HCT116 (cell line): ENCODE data around the gene UACA. TPM values are rescaled to one million over a fixed set of nuclear protein-coding genes. Genes with fewer than 3 reads are reported as not detected.

ENCODE experiments used
- ATAC-seq: fragments of 200-7000 bp; cut with Tn5 transposase; 2 replicates; pipeline ENCODE4 v1.9.1; 2020; ENCODE audit warnings: mild to moderate bottlenecking, moderate library complexity
- BruUV-seq: library from RNA; stranded (reverse); fragments of 400-500 nt; replicated peaks from 2 replicates; lab custom pipeline; 2021; lab: Mats Ljungman, UMichigan
- CTCF ChIA-PET: fragments of 300-600 bp; sonication (Branson Sonifier 250); formaldehyde crosslinking; loops from one replicate; lab custom pipeline; 2021; ENCODE audit warnings: antibody characterized with exemption; lab: Charles Lee
- POLR2A ChIA-PET: fragments of 300-600, 350-600 bp; sonication (Branson Sonifier 250); formaldehyde crosslinking; loops from one replicate; lab custom pipeline; 2021; ENCODE audit warnings: antibody characterized with exemption; lab: Charles Lee
- RAD21 ChIA-PET, 2 experiments: fragments of 300-600 bp; sonication (Branson Sonifier 250); formaldehyde crosslinking; loops; one replicate each; lab custom pipeline; 2023; ENCODE audit warnings: low total read pairs in 2 of 2; ENCODE audit not compliant: uncharacterized antibody in 2 of 2, unreplicated experiment in 2 of 2, low non-redundant PET in 1 of 2; lab: Charles Lee
- DNase-seq: peaks from one replicate; pipeline ENCODE4 v3.0.0-alpha.2; 2010; ENCODE audit warnings: low read depth, low spot score
- H2AFZ ChIP-seq: fragments of 200-600 bp; shearing (Covaris generic), sonication (generic); 2 replicates; pipeline ENCODE4 v1.6.1; 2017; ENCODE audit warnings: low read depth, mixed run types, mixed read lengths, antibody characterized with exemption, low read length; ENCODE audit not compliant: poor library complexity, severe bottlenecking
- H3K27ac ChIP-seq: 2 replicates; pipeline ENCODE4 v1.5.1; 2012; ENCODE audit warnings: low read depth, low read length
- H3K27me3 ChIP-seq: fragments of 200-600 bp; sonication (generic); 2 replicates; pipeline ENCODE4 v1.6.1; 2016; ENCODE audit warnings: mixed run types, low read length, mixed read lengths; ENCODE audit not compliant: insufficient read depth
- H3K36me3 ChIP-seq, 2 experiments: fragments of 200-500 bp in 1 of 2; fragments of 200-600 bp in 1 of 2; sonication (Bioruptor generic) in 1 of 2; sonication (generic) in 1 of 2; 2 replicates each; pipeline versions ENCODE4 v1.5.1 to v1.6.1; 2014 to 2016; ENCODE audit warnings: low read length in 2 of 2, inconsistent platforms in 1 of 2, mixed read lengths in 1 of 2, mixed run types in 1 of 2; ENCODE audit not compliant: insufficient read depth in 2 of 2, control insufficient read depth in 1 of 2
- H3K4me1 ChIP-seq, 2 experiments: fragments of 200-600 bp in 1 of 2; sonication (generic) in 1 of 2; 2 replicates each; pipeline versions ENCODE4 v1.5.1 to v1.6.1; 2012 to 2017; ENCODE audit warnings: low read length in 2 of 2, inconsistent platforms in 1 of 2, mild to moderate bottlenecking in 1 of 2, mixed read lengths in 1 of 2, mixed run types in 1 of 2, moderate library complexity in 1 of 2; ENCODE audit not compliant: insufficient read depth in 2 of 2, control insufficient read depth in 1 of 2
- H3K4me2 ChIP-seq: fragments of 200-600 bp; sonication (generic); 2 replicates; pipeline ENCODE4 v1.6.1; 2017; ENCODE audit warnings: mixed run types, low read length, mixed read lengths
- H3K4me3 ChIP-seq, 2 experiments: fragments of 200-600 bp in 1 of 2; sonication (generic) in 1 of 2; replicated peaks in 1 of 2; 2 replicates each; pipeline ENCODE4 v1.5.1; 2011 to 2016; ENCODE audit warnings: low read length in 2 of 2, control low read depth in 1 of 2, low read depth in 1 of 2, mild to moderate bottlenecking in 1 of 2, mixed read lengths in 1 of 2, mixed run types in 1 of 2
- H3K79me2 ChIP-seq: fragments of 200-600 bp; sonication (generic); 2 replicates; pipeline ENCODE4 v1.6.1; 2017; ENCODE audit warnings: mild to moderate bottlenecking, mixed run types, low read length, moderate library complexity, mixed read lengths; ENCODE audit not compliant: insufficient read depth
- H3K9ac ChIP-seq: fragments of 200-600 bp; sonication (generic); 2 replicates; pipeline ENCODE4 v1.6.1; 2016; ENCODE audit warnings: low read length, mixed read lengths
- H3K9me2 ChIP-seq: fragments of 200-600 bp; sonication (generic), shearing (Covaris generic); 2 replicates; pipeline ENCODE4 v1.6.1; 2017; ENCODE audit warnings: mixed run types, mild to moderate bottlenecking, moderate library complexity; ENCODE audit not compliant: insufficient read depth
- H3K9me3 ChIP-seq, 2 experiments: fragments of 200-500 bp in 1 of 2; fragments of 200-600 bp in 1 of 2; sonication (Bioruptor generic) in 1 of 2; sonication (generic) in 1 of 2; 2 replicates each; pipeline ENCODE4 v1.6.1; 2014 to 2017; ENCODE audit warnings: low read length in 2 of 2, mixed read lengths in 2 of 2, inconsistent platforms in 1 of 2, low read depth in 1 of 2, mild to moderate bottlenecking in 1 of 2, mixed run types in 1 of 2, moderate library complexity in 1 of 2; ENCODE audit not compliant: control insufficient read depth in 1 of 2, insufficient read depth in 1 of 2
- H4K20me1 ChIP-seq: fragments of 200-600 bp; sonication (generic), shearing (Covaris generic); 2 replicates; pipeline ENCODE4 v1.6.1; 2017; ENCODE audit warnings: mixed run types, mild to moderate bottlenecking, moderate library complexity; ENCODE audit not compliant: insufficient read depth
- CBX3 ChIP-seq: IDR thresholded peaks from 2 replicates; pipeline ENCODE4 v1.6.1; 2012; ENCODE audit warnings: low read depth
- EGR1 ChIP-seq: IDR thresholded peaks from 2 replicates; pipeline ENCODE4 v1.6.1; 2012; ENCODE audit warnings: low read depth
- ELF1 ChIP-seq: IDR thresholded peaks from 2 replicates; pipeline ENCODE4 v1.6.1; 2012; ENCODE audit warnings: low read depth, borderline replicate concordance
- EZH2 ChIP-seq: fragments of 200-600 bp; sonication (generic); IDR thresholded peaks from 2 replicates; pipeline ENCODE4 v1.6.1; 2017; ENCODE audit warnings: antibody characterized with exemption, mixed run types
- POLR2AphosphoS5 ChIP-seq: IDR thresholded peaks from 2 replicates; pipeline ENCODE4 v1.6.1; 2011; ENCODE audit warnings: mild to moderate bottlenecking, low read depth, low read length, moderate library complexity
- YY1 ChIP-seq: IDR thresholded peaks from 2 replicates; pipeline ENCODE4 v1.6.1; 2011; ENCODE audit warnings: low read length, low read depth, moderate library complexity, mild to moderate bottlenecking; ENCODE audit not compliant: insufficient replicate concordance; ENCODE audit errors: extremely low read depth
- ZNF274 ChIP-seq: fragments of 200-500 bp; sonication (Bioruptor generic); IDR thresholded peaks from 2 replicates; pipeline ENCODE4 v1.6.1; 2014; ENCODE audit warnings: mild to moderate bottlenecking, low read depth, low read length, inconsistent platforms
- intact Hi-C: fragments of 100-400 bp; cut with micrococcal nuclease; formaldehyde crosslinking; loops from 2 replicates; pipeline ENCODE4 v1.10.0; 2022
- total RNA-seq: library from RNA; stranded (reverse); gene quantifications from one replicate; pipeline ENCODE4 v1.2.1, GENCODE V29; 2021; ENCODE audit not compliant: unreplicated experiment
- TF ChIP-seq, protein P1 (sequence below): IDR thresholded peaks from 2 replicates; pipeline ENCODE4 v1.6.1; 2011; ENCODE audit warnings: mild to moderate bottlenecking, low read length, moderate library complexity; ENCODE audit not compliant: insufficient replicate concordance; ENCODE audit errors: extremely low read depth
- TF ChIP-seq, protein P2 (sequence below): IDR thresholded peaks from 2 replicates; pipeline ENCODE4 v1.6.1; 2012
- TF ChIP-seq, protein P3 (sequence below): IDR thresholded peaks from 2 replicates; pipeline ENCODE4 v1.6.1; 2012; ENCODE audit warnings: low read depth

UACA gene
- total RNA-seq, 1 experiment from 2014 or later = 47.4 TPM

DNA sequence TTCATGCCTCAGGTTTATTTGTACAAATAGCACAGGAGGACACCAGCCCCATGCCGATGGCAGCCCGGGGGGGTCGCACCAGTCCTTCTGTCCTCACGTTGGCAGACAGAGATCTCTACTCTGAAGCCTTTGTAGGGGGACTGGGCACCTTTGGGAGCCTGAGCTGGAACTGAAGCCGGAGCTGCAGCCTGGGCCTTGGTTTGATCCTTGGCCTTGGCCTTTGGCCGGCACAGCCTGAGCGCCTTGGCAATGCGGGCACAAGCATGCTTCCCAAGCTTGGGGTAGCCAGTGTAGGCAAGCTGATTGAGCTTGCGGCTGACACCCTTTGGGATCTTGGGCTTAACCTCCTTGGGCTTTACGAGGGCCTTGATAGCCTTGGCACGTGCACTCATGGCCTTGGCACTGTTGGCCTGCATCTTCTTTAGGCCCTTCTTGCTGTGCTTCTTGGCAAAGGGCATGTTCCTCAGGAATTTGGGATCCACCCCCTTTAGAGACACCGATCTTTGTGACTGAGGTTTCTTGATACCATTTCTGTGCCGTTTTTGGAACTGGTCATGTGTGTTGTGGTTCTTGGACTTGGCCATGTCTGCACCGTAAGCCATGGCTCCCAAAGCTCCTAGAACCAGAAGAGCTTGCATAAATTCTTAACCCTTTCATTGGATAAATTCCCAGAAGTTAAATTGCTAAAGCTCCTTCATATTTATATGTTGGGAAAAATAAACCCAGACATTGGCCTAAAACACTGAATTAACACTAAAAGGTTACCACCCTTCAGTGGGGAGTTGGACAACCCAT, 33.4 kb upstream of the UACA start:
- no peaks in the 10 kb centered on the region for H3K9me2 ChIP-seq
- H4K20me1 ChIP-seq = no peaks in the 10 kb centered on the region
- intact Hi-C loops = no loop called here
- peak overlapping the region; percentile 81; the same call in 1 of the 2 replicates for H3K4me2 ChIP-seq
- DNase-seq = no peak
- ATAC-seq = no peak
- H2AFZ ChIP-seq = no peak overlapping the region
- no peaks in the 10 kb centered on the region for H3K27me3 ChIP-seq
- no peaks in the 10 kb centered on the region for H3K9me3 ChIP-seq
- TF ChIP-seq EZH2 (no peak), YY1 (no peak), ELF1 (no peak), ZNF274 (no peak), POLR2AphosphoS5 (no peak), EGR1 (no peak), CBX3 (no peak)
- TF ChIP-seq, protein P1, sequence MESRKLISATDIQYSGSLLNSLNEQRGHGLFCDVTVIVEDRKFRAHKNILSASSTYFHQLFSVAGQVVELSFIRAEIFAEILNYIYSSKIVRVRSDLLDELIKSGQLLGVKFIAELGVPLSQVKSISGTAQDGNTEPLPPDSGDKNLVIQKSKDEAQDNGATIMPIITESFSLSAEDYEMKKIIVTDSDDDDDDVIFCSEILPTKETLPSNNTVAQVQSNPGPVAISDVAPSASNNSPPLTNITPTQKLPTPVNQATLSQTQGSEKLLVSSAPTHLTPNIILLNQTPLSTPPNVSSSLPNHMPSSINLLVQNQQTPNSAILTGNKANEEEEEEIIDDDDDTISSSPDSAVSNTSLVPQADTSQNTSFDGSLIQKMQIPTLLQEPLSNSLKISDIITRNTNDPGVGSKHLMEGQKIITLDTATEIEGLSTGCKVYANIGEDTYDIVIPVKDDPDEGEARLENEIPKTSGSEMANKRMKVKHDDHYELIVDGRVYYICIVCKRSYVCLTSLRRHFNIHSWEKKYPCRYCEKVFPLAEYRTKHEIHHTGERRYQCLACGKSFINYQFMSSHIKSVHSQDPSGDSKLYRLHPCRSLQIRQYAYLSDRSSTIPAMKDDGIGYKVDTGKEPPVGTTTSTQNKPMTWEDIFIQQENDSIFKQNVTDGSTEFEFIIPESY = no peak
- TF ChIP-seq, protein P2, sequence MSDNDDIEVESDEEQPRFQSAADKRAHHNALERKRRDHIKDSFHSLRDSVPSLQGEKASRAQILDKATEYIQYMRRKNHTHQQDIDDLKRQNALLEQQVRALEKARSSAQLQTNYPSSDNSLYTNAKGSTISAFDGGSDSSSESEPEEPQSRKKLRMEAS = no peak
- TF ChIP-seq, protein P3, sequence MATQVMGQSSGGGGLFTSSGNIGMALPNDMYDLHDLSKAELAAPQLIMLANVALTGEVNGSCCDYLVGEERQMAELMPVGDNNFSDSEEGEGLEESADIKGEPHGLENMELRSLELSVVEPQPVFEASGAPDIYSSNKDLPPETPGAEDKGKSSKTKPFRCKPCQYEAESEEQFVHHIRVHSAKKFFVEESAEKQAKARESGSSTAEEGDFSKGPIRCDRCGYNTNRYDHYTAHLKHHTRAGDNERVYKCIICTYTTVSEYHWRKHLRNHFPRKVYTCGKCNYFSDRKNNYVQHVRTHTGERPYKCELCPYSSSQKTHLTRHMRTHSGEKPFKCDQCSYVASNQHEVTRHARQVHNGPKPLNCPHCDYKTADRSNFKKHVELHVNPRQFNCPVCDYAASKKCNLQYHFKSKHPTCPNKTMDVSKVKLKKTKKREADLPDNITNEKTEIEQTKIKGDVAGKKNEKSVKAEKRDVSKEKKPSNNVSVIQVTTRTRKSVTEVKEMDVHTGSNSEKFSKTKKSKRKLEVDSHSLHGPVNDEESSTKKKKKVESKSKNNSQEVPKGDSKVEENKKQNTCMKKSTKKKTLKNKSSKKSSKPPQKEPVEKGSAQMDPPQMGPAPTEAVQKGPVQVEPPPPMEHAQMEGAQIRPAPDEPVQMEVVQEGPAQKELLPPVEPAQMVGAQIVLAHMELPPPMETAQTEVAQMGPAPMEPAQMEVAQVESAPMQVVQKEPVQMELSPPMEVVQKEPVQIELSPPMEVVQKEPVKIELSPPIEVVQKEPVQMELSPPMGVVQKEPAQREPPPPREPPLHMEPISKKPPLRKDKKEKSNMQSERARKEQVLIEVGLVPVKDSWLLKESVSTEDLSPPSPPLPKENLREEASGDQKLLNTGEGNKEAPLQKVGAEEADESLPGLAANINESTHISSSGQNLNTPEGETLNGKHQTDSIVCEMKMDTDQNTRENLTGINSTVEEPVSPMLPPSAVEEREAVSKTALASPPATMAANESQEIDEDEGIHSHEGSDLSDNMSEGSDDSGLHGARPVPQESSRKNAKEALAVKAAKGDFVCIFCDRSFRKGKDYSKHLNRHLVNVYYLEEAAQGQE = no peak
- H3K4me3 ChIP-seq = no peak overlapping the region
- no TSS peak for BruUV-seq
- no peaks in the 10 kb centered on the region for H3K79me2 ChIP-seq
- no peak overlapping the region for H3K9ac ChIP-seq
- no peak overlapping the region for H3K27ac ChIP-seq
- POLR2A ChIA-PET = no interaction called here
- H3K36me3 ChIP-seq = no peaks in the 10 kb centered on the region
- CTCF ChIA-PET = interaction anchor here (1.4 to 1.5 kb wide), 2 partner anchors 15 to 16 kb away, joined by 3 to 6 read pairs; no protein-coding TSS in a partner anchor
- RAD21 ChIA-PET = no interaction called here
- peaks cover 30 to 67% of the 10 kb centered on the region in 2 experiments for H3K4me1 ChIP-seq
